Measurements from ENCODE around the gene DNAAF6.

DNA sequence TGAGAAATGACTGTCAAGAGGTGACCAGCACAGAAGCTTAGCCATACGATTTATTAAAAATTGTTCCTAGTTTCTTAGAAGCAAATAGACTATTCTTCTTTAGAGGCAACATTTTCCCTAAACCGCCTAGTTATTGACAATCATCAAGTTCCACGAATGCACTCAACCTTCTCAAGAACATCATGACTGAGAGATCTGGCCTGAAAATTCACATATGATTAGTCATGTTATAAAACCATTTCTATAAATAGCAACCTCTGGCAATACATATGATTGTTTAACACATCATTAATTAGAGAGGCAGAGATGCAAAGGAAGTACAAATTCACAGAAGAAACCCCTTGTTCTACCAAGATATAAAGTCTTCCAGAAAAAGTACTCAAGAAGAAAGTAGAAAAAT lies 6.9 kb upstream of the DNAAF6 start:
- TF ChIP-seq, protein P1, sequence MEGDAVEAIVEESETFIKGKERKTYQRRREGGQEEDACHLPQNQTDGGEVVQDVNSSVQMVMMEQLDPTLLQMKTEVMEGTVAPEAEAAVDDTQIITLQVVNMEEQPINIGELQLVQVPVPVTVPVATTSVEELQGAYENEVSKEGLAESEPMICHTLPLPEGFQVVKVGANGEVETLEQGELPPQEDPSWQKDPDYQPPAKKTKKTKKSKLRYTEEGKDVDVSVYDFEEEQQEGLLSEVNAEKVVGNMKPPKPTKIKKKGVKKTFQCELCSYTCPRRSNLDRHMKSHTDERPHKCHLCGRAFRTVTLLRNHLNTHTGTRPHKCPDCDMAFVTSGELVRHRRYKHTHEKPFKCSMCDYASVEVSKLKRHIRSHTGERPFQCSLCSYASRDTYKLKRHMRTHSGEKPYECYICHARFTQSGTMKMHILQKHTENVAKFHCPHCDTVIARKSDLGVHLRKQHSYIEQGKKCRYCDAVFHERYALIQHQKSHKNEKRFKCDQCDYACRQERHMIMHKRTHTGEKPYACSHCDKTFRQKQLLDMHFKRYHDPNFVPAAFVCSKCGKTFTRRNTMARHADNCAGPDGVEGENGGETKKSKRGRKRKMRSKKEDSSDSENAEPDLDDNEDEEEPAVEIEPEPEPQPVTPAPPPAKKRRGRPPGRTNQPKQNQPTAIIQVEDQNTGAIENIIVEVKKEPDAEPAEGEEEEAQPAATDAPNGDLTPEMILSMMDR (IDR thresholded peaks at IDR 0.05), result no peak
- no peak for TF ChIP-seq EP300 (IDR thresholded peaks at IDR 0.05; ENCODE audit: low read depth)

Measured in transverse colon (tissue), 3 donors.